Mesenchymal stem cell (in vitro differentiated cells and primary cell): ENCODE measurements around the gene ATF3.
A peak's percentile ranks its signal among the peaks of the same experiment; 100 is the strongest.

Experiments
- DNase-seq: peaks from one replicate; pipeline ENCODE4 v3.0.0-alpha.2; 2013
- H2AFZ ChIP-seq: one replicate; pipeline ENCODE4 v1.6.1; 2013; ENCODE audit warnings: low read depth, mild to moderate bottlenecking, control low read depth, inconsistent platforms, low read length, moderate library complexity
- H2AK5ac ChIP-seq: 2 replicates; pipeline ENCODE4 v1.6.1; 2013; ENCODE audit warnings: low read length, moderate library complexity, mild to moderate bottlenecking, inconsistent platforms; ENCODE audit not compliant: severe bottlenecking
- H2BK120ac ChIP-seq: one replicate; pipeline ENCODE4 v1.6.1; 2013; ENCODE audit warnings: low read depth, mild to moderate bottlenecking, inconsistent platforms, low read length, moderate library complexity
- H2BK12ac ChIP-seq, 2 experiments: one replicate each; pipeline ENCODE4 v1.6.1; 2013; ENCODE audit warnings: inconsistent platforms in 2 of 2, low read length in 2 of 2, mild to moderate bottlenecking in 2 of 2, moderate library complexity in 2 of 2, control low read depth in 1 of 2
- H2BK15ac ChIP-seq: one replicate; pipeline ENCODE4 v1.6.1; 2013; ENCODE audit warnings: mild to moderate bottlenecking, low read depth, inconsistent platforms; ENCODE audit not compliant: poor library complexity, severe bottlenecking
- H2BK5ac ChIP-seq: 2 replicates; pipeline ENCODE4 v1.6.1; 2013; ENCODE audit warnings: low read depth, mild to moderate bottlenecking, low read length, control low read depth, inconsistent platforms; ENCODE audit not compliant: poor library complexity, severe bottlenecking
- H3K14ac ChIP-seq, 2 experiments: one replicate each; pipeline ENCODE4 v1.6.1; 2013; ENCODE audit warnings: inconsistent platforms in 2 of 2, low read length in 2 of 2, control low read depth in 1 of 2, mild to moderate bottlenecking in 1 of 2, moderate library complexity in 1 of 2
- H3K18ac ChIP-seq, 2 experiments: one replicate each; pipeline ENCODE4 v1.6.1; 2013; ENCODE audit warnings: inconsistent platforms in 2 of 2, low read length in 2 of 2, control low read depth in 1 of 2, low read depth in 1 of 2, mild to moderate bottlenecking in 1 of 2
- H3K23ac ChIP-seq, 2 experiments: one replicate each; pipeline ENCODE4 v1.6.1; 2013; ENCODE audit warnings: inconsistent platforms in 2 of 2, low read length in 2 of 2, mild to moderate bottlenecking in 2 of 2, moderate library complexity in 2 of 2, control low read depth in 1 of 2
- H3K27ac ChIP-seq: 2 replicates; pipeline ENCODE4 v1.5.1; 2013; ENCODE audit warnings: mild to moderate bottlenecking, moderate library complexity, low read length, control low read depth, inconsistent platforms; ENCODE audit not compliant: poor library complexity, severe bottlenecking
- H3K27me3 ChIP-seq, 2 experiments: 2 replicates each; pipeline versions ENCODE4 v1.6.1 to v1.7.0; 2013; ENCODE audit warnings: low read length in 2 of 2, mild to moderate bottlenecking in 2 of 2, moderate library complexity in 2 of 2, control low read depth in 1 of 2, inconsistent platforms in 1 of 2; ENCODE audit not compliant: control insufficient read depth in 1 of 2, insufficient read depth in 1 of 2
- H3K36me3 ChIP-seq, 2 experiments: 2 replicates each; pipeline versions ENCODE4 v1.6.1 to v1.7.0; 2013; ENCODE audit warnings: low read length in 2 of 2, control low read depth in 1 of 2, inconsistent platforms in 1 of 2, low read depth in 1 of 2, mild to moderate bottlenecking in 1 of 2; ENCODE audit not compliant: insufficient read depth in 2 of 2, control insufficient read depth in 1 of 2
- H3K4ac ChIP-seq, 2 experiments: one replicate each; pipeline ENCODE4 v1.6.1; 2013; ENCODE audit warnings: inconsistent platforms in 2 of 2, low read length in 2 of 2, mild to moderate bottlenecking in 2 of 2, moderate library complexity in 2 of 2, control low read depth in 1 of 2, low read depth in 1 of 2
- H3K4me1 ChIP-seq: 2 replicates; pipeline ENCODE4 v1.6.1; 2013; ENCODE audit warnings: low read depth, low read length, control low read depth; ENCODE audit not compliant: control insufficient read depth, insufficient read depth
- H3K4me2 ChIP-seq: 2 replicates; pipeline ENCODE4 v1.6.1; 2013; ENCODE audit warnings: low read length, mild to moderate bottlenecking, inconsistent platforms; ENCODE audit not compliant: poor library complexity, severe bottlenecking
- H3K4me3 ChIP-seq, 2 experiments: 2 replicates each; pipeline versions ENCODE4 v1.5.1 to v1.7.0; 2013; ENCODE audit warnings: low read length in 2 of 2, mild to moderate bottlenecking in 2 of 2, control low read depth in 1 of 2, low read depth in 1 of 2; ENCODE audit not compliant: insufficient read depth in 1 of 2
- H3K79me1 ChIP-seq: replicated peaks from 2 replicates; pipeline ENCODE4 v1.6.1; 2013; ENCODE audit warnings: mild to moderate bottlenecking, control low read depth, low read length, inconsistent platforms; ENCODE audit not compliant: poor library complexity, severe bottlenecking
- H3K9ac ChIP-seq: 2 replicates; pipeline ENCODE4 v1.7.0; 2013; ENCODE audit warnings: mild to moderate bottlenecking, low read length, moderate library complexity
- H3K9me3 ChIP-seq: 2 replicates; pipeline ENCODE4 v1.7.0; 2013; ENCODE audit warnings: mild to moderate bottlenecking, low read length; ENCODE audit not compliant: control insufficient read depth
- H4K8ac ChIP-seq: one replicate; pipeline ENCODE4 v1.6.1; 2013; ENCODE audit warnings: inconsistent platforms, mild to moderate bottlenecking, low read length, moderate library complexity
- H4K91ac ChIP-seq: one replicate; pipeline ENCODE4 v1.6.1; 2013; ENCODE audit warnings: mild to moderate bottlenecking, low read length, inconsistent platforms
- WGBS: methylation state at CpG from one replicate; pipeline ENCODE4 v1.1.7; 2013; ENCODE audit warnings: mixed read lengths; 5-methylcytosine and 5-hydroxymethylcytosine counted together

The ATF3 gene

GRCh38 chr1:212645546-212646543 is 37.3 kb downstream of the ATF3 start:
- H4K8ac ChIP-seq: no peak overlapping the region
- H3K14ac ChIP-seq: no peak overlapping the region
- H2BK12ac ChIP-seq: peak overlapping the region in 1 of 2 experiments; percentile 22
- H3K27ac ChIP-seq: no peak overlapping the region
- H3K18ac ChIP-seq: no peak overlapping the region
- H2AK5ac ChIP-seq: no peak overlapping the region
- H3K36me3 ChIP-seq: no peaks in the 10 kb centered on the region
- H3K23ac ChIP-seq: no peak overlapping the region
- H3K4me1 ChIP-seq: peaks cover 2% of the 10 kb centered on the region
- H3K9me3 ChIP-seq: no peaks in the 10 kb centered on the region
- H2BK120ac ChIP-seq: no peak overlapping the region
- no peak overlapping the region for H4K91ac ChIP-seq
- no peak for DNase-seq
- H2AFZ ChIP-seq: no peak overlapping the region
- no peak overlapping the region for H3K4me3 ChIP-seq
- H2BK5ac ChIP-seq: no peak overlapping the region
- no peak overlapping the region for H3K4ac ChIP-seq
- no peak overlapping the region for H3K4me2 ChIP-seq
- no peaks in the 10 kb centered on the region for H3K79me1 ChIP-seq
- no peak overlapping the region for H3K9ac ChIP-seq
- H2BK15ac ChIP-seq: no peak overlapping the region
- peaks cover 0 to 10% of the 10 kb centered on the region in 2 experiments for H3K27me3 ChIP-seq
- 87% methylated on average over 13 of the region's 13 CpGs for WGBS

GRCh38 chr1:212646588-212646987 is 38.0 kb downstream of the ATF3 start:
- H3K9me3 ChIP-seq: no peaks in the 10 kb centered on the region
- no peak overlapping the region for H2AK5ac ChIP-seq
- H3K23ac ChIP-seq: no peak overlapping the region
- H4K8ac ChIP-seq: no peak overlapping the region
- H3K4me3 ChIP-seq: no peak overlapping the region
- H2BK5ac ChIP-seq: no peak overlapping the region
- DNase-seq: no peak
- H3K27ac ChIP-seq: no peak overlapping the region
- H3K27me3 ChIP-seq: peaks cover 0 to 10% of the 10 kb centered on the region in 2 experiments
- H3K18ac ChIP-seq: no peak overlapping the region
- H2AFZ ChIP-seq: no peak overlapping the region
- H3K4me1 ChIP-seq: peaks cover 2% of the 10 kb centered on the region
- H3K79me1 ChIP-seq: no peaks in the 10 kb centered on the region
- no peak overlapping the region for H2BK15ac ChIP-seq
- no peak overlapping the region for H4K91ac ChIP-seq
- no peak overlapping the region for H3K4me2 ChIP-seq
- H2BK12ac ChIP-seq: no peak overlapping the region
- no peaks in the 10 kb centered on the region for H3K36me3 ChIP-seq
- peak overlapping the region in 1 of 2 experiments; percentile 9 for H3K14ac ChIP-seq
- 93% methylated on average over 18 of the region's 19 CpGs for WGBS
- H2BK120ac ChIP-seq: no peak overlapping the region
- H3K4ac ChIP-seq: no peak overlapping the region
- H3K9ac ChIP-seq: no peak overlapping the region

- no peak overlapping the region for H2BK120ac ChIP-seq
- H3K36me3 ChIP-seq: no peaks in the 10 kb centered on the region
- no peak overlapping the region for H4K91ac ChIP-seq
- no peak overlapping the region for H2AK5ac ChIP-seq
- peaks cover 2% of the 10 kb centered on the region for H3K4me1 ChIP-seq
- peaks cover 0 to 10% of the 10 kb centered on the region in 2 experiments for H3K27me3 ChIP-seq
- H2AFZ ChIP-seq: no peak overlapping the region
- no peak overlapping the region for H3K23ac ChIP-seq
- DNase-seq: no peak
- no peak overlapping the region for H3K4me2 ChIP-seq
- H2BK5ac ChIP-seq: no peak overlapping the region
- H3K14ac ChIP-seq: no peak overlapping the region
- no peak overlapping the region for H2BK15ac ChIP-seq
- no peak overlapping the region for H2BK12ac ChIP-seq
- H3K27ac ChIP-seq: no peak overlapping the region
- H3K79me1 ChIP-seq: no peaks in the 10 kb centered on the region
- H4K8ac ChIP-seq: no peak overlapping the region
- H3K18ac ChIP-seq: no peak overlapping the region
- H3K9ac ChIP-seq: no peak overlapping the region
- no peak overlapping the region for H3K4me3 ChIP-seq
- no peaks in the 10 kb centered on the region for H3K9me3 ChIP-seq
- WGBS: 87% methylated on average over 11 of the region's 11 CpGs
- H3K4ac ChIP-seq: no peak overlapping the region
Measured at GRCh38 chr1:212647004-212647403, 38.4 kb downstream of the ATF3 start.

GRCh38 chr1:212648431-212648830 is 39.9 kb downstream of the ATF3 start:
- Histone ChIP-seq H3K27me3 (peaks cover 0 to 10% of the 10 kb centered on the region in 2 experiments), H3K79me1 (no peaks in the 10 kb centered on the region), H2BK12ac (no peak overlapping the region), H2BK120ac (no peak overlapping the region), H3K4me3 (no peak overlapping the region), H3K36me3 (no peaks in the 10 kb centered on the region), H3K27ac (no peak overlapping the region), H3K14ac (no peak overlapping the region), H3K4me2 (no peak overlapping the region), H3K18ac (no peak overlapping the region), H2BK15ac (no peak overlapping the region), H2AFZ (no peak overlapping the region), H2BK5ac (no peak overlapping the region), H3K23ac (no peak overlapping the region), H2AK5ac (no peak overlapping the region), H3K9me3 (no peaks in the 10 kb centered on the region), H3K4me1 (peaks cover 2% of the 10 kb centered on the region), H4K91ac (no peak overlapping the region), H3K9ac (no peak overlapping the region), H3K4ac (no peak overlapping the region), H4K8ac (no peak overlapping the region)
- WGBS: 94% methylated on average over 2 of the region's 3 CpGs
- DNase-seq: no peak
